IMR-90 (cell line): ENCODE results near the gene GSTA5. TPM values are rescaled to one million over a fixed set of nuclear protein-coding genes. Genes with fewer than 3 reads are reported as not detected.

Experiments
- ATAC-seq: fragments of 200-7000 bp; cut with Tn5 transposase; 2 replicates; pipeline ENCODE4 v1.9.1; 2020; ENCODE audit warnings: low read depth, mild to moderate bottlenecking, moderate library complexity
- Bru-seq: library from RNA; stranded (reverse); fragments of 400-500 nt; gene quantifications from one replicate; lab custom pipeline; 2021; lab: Mats Ljungman, UMichigan
- BruChase-seq, 2 experiments: library from RNA; stranded (reverse); fragments of 400-500 nt; gene quantifications; one replicate each; lab custom pipeline; 2021; lab: Mats Ljungman, UMichigan
- BruUV-seq: library from RNA; stranded (reverse); fragments of 400-500 nt; replicated peaks from 2 replicates; lab custom pipeline; 2021; lab: Mats Ljungman, UMichigan
- CTCF ChIA-PET: fragments of 300-600 bp; formaldehyde crosslinking; extraction: SDS; loops from one replicate; lab custom pipeline; 2021; ENCODE audit warnings: antibody characterized with exemption; lab: Yijun Ruan, JAX
- POLR2A ChIA-PET: fragments of 300-600 bp; sonication (Branson Sonifier 250); formaldehyde crosslinking; loops from one replicate; lab custom pipeline; 2022; ENCODE audit warnings: antibody characterized with exemption; ENCODE audit not compliant: unreplicated experiment; lab: Charles Lee
- DNase-seq: peaks from one replicate; pipeline ENCODE4 v3.0.0; 2013
- H2AFZ ChIP-seq: replicated peaks from 2 replicates; pipeline ENCODE3; 2013; ENCODE audit warnings: low read length, mild to moderate bottlenecking; ENCODE audit not compliant: poor library complexity
- H2AK5ac ChIP-seq: 2 replicates; pipeline ENCODE4 v1.6.1; 2013; ENCODE audit warnings: low read depth, low read length, inconsistent platforms
- H2AK9ac ChIP-seq: replicated peaks from 2 replicates; pipeline ENCODE3; 2013; ENCODE audit warnings: mild to moderate bottlenecking, low read depth, low read length, moderate library complexity; ENCODE audit not compliant: poor library complexity
- H2BK120ac ChIP-seq: 2 replicates; pipeline ENCODE4 v1.6.1; 2013; ENCODE audit warnings: low read depth, low read length, inconsistent platforms
- H2BK15ac ChIP-seq: 3 replicates; pipeline ENCODE4 v1.6.1; 2013; ENCODE audit warnings: low read depth, low read length, inconsistent platforms
- H2BK20ac ChIP-seq: 2 replicates; pipeline ENCODE4 v1.6.1; 2013; ENCODE audit warnings: low read depth, mild to moderate bottlenecking, inconsistent platforms, low read length, moderate library complexity
- H2BK5ac ChIP-seq: 2 replicates; pipeline ENCODE4 v1.6.1; 2013; ENCODE audit warnings: mild to moderate bottlenecking, low read depth, low read length, inconsistent platforms; ENCODE audit not compliant: poor library complexity, severe bottlenecking
- H3K14ac ChIP-seq: replicated peaks from 2 replicates; pipeline ENCODE4 v1.6.1; 2013; ENCODE audit warnings: low read depth, low read length, inconsistent platforms
- H3K18ac ChIP-seq: 2 replicates; pipeline ENCODE4 v1.6.1; 2013; ENCODE audit warnings: low read depth, low read length, control low read depth
- H3K23ac ChIP-seq: 2 replicates; pipeline ENCODE4 v1.6.1; 2013; ENCODE audit warnings: low read depth, low read length, inconsistent platforms
- H3K27ac ChIP-seq: 2 replicates; pipeline ENCODE4 v1.5.1; 2013; ENCODE audit warnings: mild to moderate bottlenecking, control low read depth, low read length; ENCODE audit not compliant: insufficient read depth
- H3K27me3 ChIP-seq: 2 replicates; pipeline ENCODE4 v1.6.1; 2013; ENCODE audit warnings: low read length; ENCODE audit not compliant: control insufficient read depth, insufficient read depth
- H3K36me3 ChIP-seq: 2 replicates; pipeline ENCODE4 v1.6.1; 2013; ENCODE audit warnings: low read length, mixed read lengths; ENCODE audit not compliant: control insufficient read depth, insufficient read depth
- H3K4ac ChIP-seq: 2 replicates; pipeline ENCODE4 v1.6.1; 2013; ENCODE audit warnings: low read depth, low read length, inconsistent platforms
- H3K4me1 ChIP-seq: 2 replicates; pipeline ENCODE4 v1.6.1; 2013; ENCODE audit warnings: low read length, mixed read lengths; ENCODE audit not compliant: control insufficient read depth, insufficient read depth
- H3K4me2 ChIP-seq: 2 replicates; pipeline ENCODE4 v1.6.1; 2013; ENCODE audit warnings: low read depth, mild to moderate bottlenecking, control low read depth, low read length, moderate library complexity
- H3K4me3 ChIP-seq: 2 replicates; pipeline ENCODE4 v1.5.1; 2013; ENCODE audit warnings: low read depth, mild to moderate bottlenecking, control low read depth, low read length, moderate library complexity; ENCODE audit not compliant: insufficient read depth
- H3K56ac ChIP-seq: 2 replicates; pipeline ENCODE4 v1.6.1; 2013; ENCODE audit warnings: low read length, inconsistent platforms; ENCODE audit not compliant: insufficient read depth; ENCODE audit errors: extremely low read depth
- H3K79me1 ChIP-seq, 2 experiments: 2 replicates each; pipeline ENCODE4 v1.6.1; 2013; ENCODE audit warnings: low read length in 2 of 2, inconsistent platforms in 1 of 2, low read depth in 1 of 2
- H3K9ac ChIP-seq: 2 replicates; pipeline ENCODE4 v1.6.1; 2013; ENCODE audit warnings: low read depth, low read length, control low read depth
- H3K9me1 ChIP-seq: 2 replicates; pipeline ENCODE4 v1.6.1; 2013; ENCODE audit warnings: low read length, inconsistent platforms; ENCODE audit not compliant: insufficient read depth
- H3K9me3 ChIP-seq: 2 replicates; pipeline ENCODE4 v1.6.1; 2013; ENCODE audit warnings: low read length; ENCODE audit not compliant: control insufficient read depth, insufficient read depth
- H4K20me1 ChIP-seq: 2 replicates; pipeline ENCODE4 v1.6.1; 2013; ENCODE audit warnings: low read length, inconsistent platforms; ENCODE audit not compliant: insufficient read depth
- H4K5ac ChIP-seq: 2 replicates; pipeline ENCODE4 v1.6.1; 2013; ENCODE audit warnings: mild to moderate bottlenecking, low read depth, low read length, control low read depth
- H4K8ac ChIP-seq, 2 experiments: 2 replicates each; pipeline ENCODE4 v1.6.1; 2013; ENCODE audit warnings: low read depth in 2 of 2, low read length in 2 of 2, control low read depth in 1 of 2, inconsistent platforms in 1 of 2
- H4K91ac ChIP-seq: 2 replicates; pipeline ENCODE4 v1.6.1; 2013; ENCODE audit warnings: low read depth, low read length, inconsistent platforms; ENCODE audit not compliant: insufficient read depth
- BHLHE40 ChIP-seq: fragments of 150-350 bp; IDR thresholded peaks from 2 replicates; pipeline ENCODE4 v1.6.1; 2016; ENCODE audit warnings: mild to moderate bottlenecking, low read depth, low read length
- CEBPB ChIP-seq: IDR thresholded peaks from 2 replicates; pipeline ENCODE4 v1.6.1; 2012; ENCODE audit warnings: low read depth, low read length, improper control_type of control experiment
- CHD1 ChIP-seq: IDR thresholded peaks from 2 replicates; pipeline ENCODE4 v1.6.1; 2012; ENCODE audit warnings: low read depth, low read length, improper control_type of control experiment
- CTCF ChIP-seq: conservative IDR thresholded peaks from 2 replicates; pipeline ENCODE4 v1.5.1; 2012; ENCODE audit warnings: mild to moderate bottlenecking, low read depth, low read length, improper control_type of control experiment
- ELK1 ChIP-seq: fragments of 150-350 bp; IDR thresholded peaks from 2 replicates; pipeline ENCODE4 v1.6.1; 2016; ENCODE audit warnings: low read depth, mild to moderate bottlenecking, low read length, moderate library complexity, borderline replicate concordance
- FOS ChIP-seq: fragments of 150-350 bp; IDR thresholded peaks from 2 replicates; pipeline ENCODE4 v1.6.1; 2016; ENCODE audit warnings: low read depth, low read length
- MAZ ChIP-seq: IDR thresholded peaks from 2 replicates; pipeline ENCODE4 v1.6.1; 2012; ENCODE audit warnings: low read depth, mild to moderate bottlenecking, low read length, improper control_type of control experiment, moderate library complexity, borderline replicate concordance
- MXI1 ChIP-seq: IDR thresholded peaks from 2 replicates; pipeline ENCODE4 v1.6.1; 2012; ENCODE audit warnings: low read depth, mild to moderate bottlenecking, low read length, moderate library complexity, borderline replicate concordance
- NFE2L2 ChIP-seq: fragments of 150-350 bp; IDR thresholded peaks from 2 replicates; pipeline ENCODE4 v1.6.1; 2016; ENCODE audit warnings: low read depth, mild to moderate bottlenecking, low read length
- POLR2A ChIP-seq: IDR thresholded peaks from 2 replicates; pipeline ENCODE4 v1.6.1; 2012; ENCODE audit warnings: mild to moderate bottlenecking, low read depth, low read length
- RAD21 ChIP-seq: IDR thresholded peaks from 2 replicates; pipeline ENCODE4 v1.6.1; 2012; ENCODE audit warnings: low read length, improper control_type of control experiment
- RCOR1 ChIP-seq: IDR thresholded peaks from 2 replicates; pipeline ENCODE4 v1.6.1; 2012; ENCODE audit warnings: mild to moderate bottlenecking, low read length, improper control_type of control experiment; ENCODE audit not compliant: insufficient replicate concordance
- RFX5 ChIP-seq: IDR thresholded peaks from 2 replicates; pipeline ENCODE4 v1.8.0; 2012; ENCODE audit warnings: low read depth, mild to moderate bottlenecking, low read length, moderate library complexity
- SMC3 ChIP-seq: fragments of 150-350 bp; IDR thresholded peaks from 2 replicates; pipeline ENCODE4 v1.6.1; 2016; ENCODE audit warnings: low read depth, mild to moderate bottlenecking, antibody characterized with exemption, low read length, moderate library complexity
- WGBS, 2 experiments: methylation state at CpG; one replicate each; pipeline versions ENCODE4 v1.1.5 to v1.1.7; 2013; ENCODE audit warnings: missing lambda C conversion rate in 2 of 2; ENCODE audit not compliant: insufficient read length in 1 of 2; ENCODE audit errors: extremely low coverage in 2 of 2; 5-methylcytosine and 5-hydroxymethylcytosine counted together
- dilution Hi-C: fragments of 300-500 bp; cut with HindIII; formaldehyde crosslinking; loops from one replicate; pipeline ENCODE4 v1.14.3; 2018; ENCODE audit warnings: low sequenced_read_pairs; ENCODE audit not compliant: unreplicated experiment
- in situ Hi-C: fragments of 300-500 bp; cut with MboI; formaldehyde crosslinking; loops from 3 replicates; pipeline ENCODE4 v1.14.3; 2019; ENCODE audit warnings: low sequenced_read_pairs, inconsistent platforms, mixed read lengths
- intact Hi-C: fragments of 100-400 bp; cut with micrococcal nuclease; formaldehyde crosslinking; loops from 2 replicates; pipeline ENCODE4 v1.10.0; 2022
- long read RNA-seq: library from polyadenylated mRNA; unstranded; transcript quantifications from one replicate; pipeline ENCODE4 v2.0.0, GENCODE V29; 2021; ENCODE audit not compliant: unreplicated experiment
- polyA plus RNA-seq, 3 experiments: library from polyadenylated mRNA; depleted of rRNA; stranded (reverse); fragments of >200 nt; gene quantifications; 2 replicates each; pipeline ENCODE4 v1.2.3, GENCODE V29; 2012; ENCODE audit warnings: low replicate concordance in 1 of 3
- total RNA-seq: library from RNA; depleted of rRNA; stranded (reverse); fragments of >200 nt; gene quantifications from 2 replicates; pipeline ENCODE4 v1.2.3, GENCODE V29; 2012; rRNA removed

The GSTA5 gene
- not detected in 2 replicates for total RNA-seq
- not detected in 2 replicates for polyA plus RNA-seq (2012; rRNA removed)
- not detected in 2 replicates for polyA plus RNA-seq (2012; cell fraction: cytosol; rRNA removed)
- polyA plus RNA-seq (2012; cell fraction: nucleus; rRNA removed; ENCODE audit: low replicate concordance), result not detected in 2 replicates
- not detected for Bru-seq, nascent RNA
- BruChase-seq, experiment 1, labeled RNA remaining after a 6-hour chase, result not detected
- BruChase-seq, experiment 2, labeled RNA remaining after a 2-hour chase, result not detected
- long read RNA-seq, result 0 reads

GRCh38 chr6:52840763-52841585 is at the start of gene GSTA5:
TSS of gene GSTA5 (minus strand) at chr6:52840813.
- no peak within 1 kb of the TSS; the same call in 1 of the 2 replicates for H2AK5ac ChIP-seq
- H2BK5ac ChIP-seq, result no peak within 1 kb of the TSS
- H3K56ac ChIP-seq, result no peak within 1 kb of the TSS
- no peaks in the 10 kb centered on the region for H4K20me1 ChIP-seq
- peaks cover 10% of the 10 kb centered on the region for H3K27me3 ChIP-seq
- H3K9me1 ChIP-seq, result no peaks in the 10 kb centered on the region; the same call in 1 of the 2 replicates
- ChIA-PET POLR2A (no interaction called here), CTCF (no interaction called here)
- H3K27ac ChIP-seq, result no peak within 1 kb of the TSS
- H3K9me3 ChIP-seq, result no peaks in the 10 kb centered on the region
- no peak within 1 kb of the TSS for H4K5ac ChIP-seq
- H3K9ac ChIP-seq, result no peak within 1 kb of the TSS
- H2BK120ac ChIP-seq, result no peak within 1 kb of the TSS
- H3K36me3 ChIP-seq, result no peaks in the 10 kb centered on the region
- H2BK15ac ChIP-seq, result no peak within 1 kb of the TSS; the same call in 2 of the 3 replicates
- H2AFZ ChIP-seq, result no peak within 1 kb of the TSS
- no TSS peak for BruUV-seq
- DNase-seq, result no peak
- ATAC-seq, result no peak
- no peak within 1 kb of the TSS for H3K23ac ChIP-seq
- H3K4ac ChIP-seq, result no peak within 1 kb of the TSS
- no peaks in the 10 kb centered on the region for H3K4me1 ChIP-seq
- H3K14ac ChIP-seq, result no peak within 1 kb of the TSS
- H3K79me1 ChIP-seq, result no peaks in the 10 kb centered on the region
- H2BK20ac ChIP-seq, result no peak within 1 kb of the TSS
- in situ Hi-C loops (no loop called here), dilution Hi-C loops (no loop called here), intact Hi-C loops (no loop called here)
- WGBS, 2 experiments, result 72% methylated on average over 2 of the region's 5 CpGs; no CpG with 5 or more reads in 1 of the 2 experiments
- H2AK9ac ChIP-seq, result peak within 1 kb of the TSS; percentile 78
- H4K91ac ChIP-seq, result no peak within 1 kb of the TSS
- no peak within 1 kb of the TSS for H4K8ac ChIP-seq
- no peak within 1 kb of the TSS for H3K4me3 ChIP-seq
- no peak within 1 kb of the TSS for H3K4me2 ChIP-seq
- no peak within 1 kb of the TSS for H3K18ac ChIP-seq
- TF ChIP-seq RAD21, result no peak
- TF ChIP-seq POLR2A, result no peak
- TF ChIP-seq MAZ, result no peak
- no peak for TF ChIP-seq ELK1
- TF ChIP-seq BHLHE40, result no peak
- no peak for TF ChIP-seq MXI1
- TF ChIP-seq FOS, result no peak
- no peak for TF ChIP-seq CHD1
- TF ChIP-seq NFE2L2, result no peak
- no peak for TF ChIP-seq RCOR1
- no peak for TF ChIP-seq CTCF
- TF ChIP-seq RFX5, result no peak
- no peak for TF ChIP-seq SMC3
- TF ChIP-seq CEBPB, result no peak
